ENCODE results near the gene CCDC81.
"Not testable (repeated sequence)": the region's sequence is repeated elsewhere in the genome, so short reads cannot be mapped to it uniquely, and the experiment has no call there.

CCDC81 gene

DNA sequence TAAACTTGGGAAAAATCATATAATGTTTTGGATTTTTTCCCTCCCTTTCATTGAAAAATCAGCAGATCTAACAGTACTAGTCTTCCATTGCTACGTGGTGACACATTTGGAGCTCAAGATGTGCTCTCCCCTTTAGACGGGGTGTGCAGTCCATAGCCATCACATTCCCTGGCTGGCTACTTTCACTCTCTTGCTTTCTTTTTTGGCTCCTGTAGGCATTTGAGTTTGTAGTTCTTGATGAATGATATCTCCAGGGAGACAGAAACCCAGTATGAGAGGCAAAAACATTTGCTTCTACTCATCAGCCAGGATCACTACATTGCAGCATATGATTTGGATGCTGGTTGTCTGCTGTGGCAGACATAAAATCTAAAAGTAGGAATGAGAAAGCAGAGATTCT lies 12.1 kb downstream of the CCDC81 start:
- no peak for DNase-seq

DNA sequence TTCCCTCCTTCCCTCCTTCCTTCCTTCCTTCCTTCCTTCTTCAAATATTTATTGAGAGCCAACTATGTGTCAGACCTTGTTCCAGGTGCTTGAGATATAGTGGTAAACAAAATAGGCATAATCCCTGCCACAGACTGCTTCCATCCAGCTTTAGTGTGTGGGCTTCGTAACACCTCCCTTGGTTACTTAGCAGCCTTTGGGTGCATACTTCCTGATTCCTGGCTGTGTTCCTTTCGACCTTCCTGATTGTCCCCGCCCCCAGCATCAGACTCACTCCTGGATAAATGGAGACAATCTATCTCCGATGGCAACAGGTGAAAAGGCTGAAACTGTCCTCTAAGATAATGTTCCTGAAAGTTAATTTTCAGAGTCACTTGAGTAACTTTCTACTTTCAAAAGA lies 13.5 kb downstream of the CCDC81 start:
- no peak for DNase-seq

DNA sequence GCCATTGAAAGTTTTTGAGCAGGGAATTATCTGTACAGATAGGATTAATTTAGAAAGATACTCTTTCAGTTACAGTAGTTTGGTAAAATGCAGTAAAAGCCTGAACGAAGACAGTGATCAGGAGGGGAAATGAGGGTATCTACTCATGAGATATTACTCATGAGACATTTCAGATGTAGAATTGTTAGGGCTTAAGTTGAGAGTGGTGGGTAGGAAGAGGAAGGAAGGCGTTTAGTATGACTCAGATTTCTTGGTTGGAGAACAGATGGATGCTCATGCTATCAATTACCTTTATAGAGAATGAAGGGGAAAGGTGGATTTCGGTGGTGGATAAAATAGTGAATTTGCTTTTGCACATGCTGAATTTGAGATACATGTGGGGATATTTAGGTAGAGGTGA lies 15.8 kb downstream of the CCDC81 start:
- DNase-seq, result no peak

DNA sequence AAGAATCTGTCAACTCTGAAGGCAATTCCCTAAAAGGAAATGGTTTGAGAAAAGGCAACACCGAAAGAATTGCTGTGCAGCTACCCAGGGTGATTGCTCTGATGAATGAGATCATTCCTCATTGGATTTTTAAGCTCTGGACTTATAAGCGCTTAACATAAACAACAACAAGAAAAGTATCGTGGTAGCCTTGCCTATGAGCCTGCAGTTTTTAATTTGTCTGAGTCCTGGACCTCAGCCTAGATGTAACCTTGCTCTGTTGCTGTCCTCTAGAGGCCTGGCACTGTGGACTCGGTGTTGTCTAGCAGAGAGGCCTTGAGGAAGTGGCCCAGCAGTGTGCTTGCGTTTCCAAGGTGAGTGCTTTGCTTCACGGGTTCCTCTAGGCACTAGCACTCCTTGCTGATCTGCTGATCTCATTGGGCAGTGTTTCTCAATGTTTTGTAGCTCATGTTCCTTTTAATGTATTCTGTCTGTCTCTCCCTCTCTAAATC lies 20.4 kb downstream of the CCDC81 start:
- DNase-seq, result peak in 11 of 56 donors; percentile 1 to 34 (median 12)

DNA sequence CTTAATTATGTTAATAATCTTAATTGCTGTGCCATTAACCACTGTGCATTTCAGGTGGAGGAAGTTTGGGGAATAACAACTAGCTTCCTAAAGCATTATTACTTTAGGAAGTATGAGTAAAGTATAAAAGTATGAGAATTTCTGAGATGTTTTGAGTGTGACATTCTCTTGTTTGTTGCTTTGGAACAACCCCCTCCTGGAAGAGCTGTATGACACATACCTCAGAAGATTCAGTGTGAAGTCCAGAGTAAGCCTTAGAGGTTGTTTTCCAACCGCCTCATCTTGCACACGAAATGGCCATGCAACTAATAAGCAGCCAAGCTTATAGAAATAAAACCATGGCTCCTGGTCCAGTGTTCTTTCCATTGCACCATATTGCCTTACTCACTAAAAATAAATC lies 21.7 kb downstream of the CCDC81 start:
- DNase-seq, result no peak

DNA sequence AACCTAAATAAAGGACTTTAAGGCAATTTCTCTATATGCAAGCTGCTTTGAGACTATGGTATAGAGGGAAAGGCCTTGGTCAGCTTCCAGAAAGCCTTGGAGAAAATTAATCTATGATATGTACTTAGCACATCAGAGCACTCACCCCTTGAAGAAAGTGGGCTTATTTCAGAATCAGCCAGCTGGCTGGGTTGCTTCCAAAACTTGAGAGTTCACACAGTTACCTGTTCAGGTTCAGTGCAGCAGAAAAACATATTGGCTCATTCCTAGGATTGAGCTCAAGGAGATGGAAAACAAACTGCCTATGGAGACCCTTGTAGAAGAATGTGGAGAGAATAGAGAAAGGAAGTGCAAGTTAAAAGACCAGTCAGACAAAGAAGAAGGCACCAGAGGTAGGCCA lies 22.7 kb downstream of the CCDC81 start:
- DNase-seq, result no peak

DNA sequence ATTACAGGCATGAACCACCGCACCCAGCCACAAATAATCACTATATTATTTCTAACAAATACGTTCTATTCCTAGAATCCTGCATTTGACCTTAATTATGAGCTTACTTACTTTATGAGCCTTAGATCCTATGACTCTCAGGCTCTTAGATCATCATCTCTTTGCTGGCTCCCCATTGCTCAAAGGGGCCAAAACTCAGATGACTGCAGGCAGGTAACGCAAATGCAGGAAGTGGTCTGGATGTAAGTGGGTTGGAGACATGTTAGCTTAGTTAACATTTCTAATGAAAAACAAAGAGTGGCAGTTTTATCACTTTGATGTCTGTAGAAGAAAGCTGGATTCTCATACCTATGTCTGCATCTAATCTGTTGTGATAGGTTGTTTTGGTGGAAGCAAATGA lies 23.4 kb downstream of the CCDC81 start:
- no peak for DNase-seq

DNA sequence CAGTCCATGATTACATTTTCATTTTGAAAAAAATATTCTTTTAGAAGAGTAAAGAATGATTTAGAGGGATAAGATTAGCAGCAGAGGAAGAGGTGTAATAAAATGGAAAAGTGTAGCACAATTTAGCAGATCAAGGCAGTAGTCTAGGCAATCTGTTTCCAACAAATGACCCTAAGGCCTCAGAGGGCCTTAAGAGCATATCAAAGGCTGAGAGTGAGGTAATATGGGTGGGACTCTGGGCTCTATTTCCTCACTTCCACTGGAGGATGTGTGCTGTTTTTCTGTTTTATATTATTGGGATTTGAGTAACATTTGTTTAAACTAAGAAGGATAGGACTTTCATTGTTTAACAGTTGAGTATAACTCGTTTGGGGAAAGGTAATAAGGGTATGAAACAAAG lies 28.8 kb downstream of the CCDC81 start:
- no peak for DNase-seq

DNA sequence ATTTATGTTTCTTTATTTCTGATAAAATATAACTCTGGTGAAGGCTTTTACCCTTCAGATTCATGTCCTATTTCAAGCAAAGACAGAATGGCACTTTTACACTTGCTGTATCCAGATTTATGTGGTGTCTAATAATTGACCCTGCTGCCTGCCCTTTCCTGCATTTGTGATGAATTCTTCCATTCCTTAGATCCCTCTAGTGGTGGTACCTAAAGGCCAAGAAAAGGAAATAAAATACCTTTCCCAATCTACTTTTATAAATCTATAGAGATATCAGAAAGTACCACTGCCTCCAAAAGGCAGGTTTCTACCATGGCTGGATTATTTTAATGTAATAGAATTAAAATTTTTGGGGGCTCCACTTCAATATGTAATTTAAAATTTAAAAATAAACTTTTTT lies 34.2 kb downstream of the CCDC81 start:
- DNase-seq, result no peak

DNA sequence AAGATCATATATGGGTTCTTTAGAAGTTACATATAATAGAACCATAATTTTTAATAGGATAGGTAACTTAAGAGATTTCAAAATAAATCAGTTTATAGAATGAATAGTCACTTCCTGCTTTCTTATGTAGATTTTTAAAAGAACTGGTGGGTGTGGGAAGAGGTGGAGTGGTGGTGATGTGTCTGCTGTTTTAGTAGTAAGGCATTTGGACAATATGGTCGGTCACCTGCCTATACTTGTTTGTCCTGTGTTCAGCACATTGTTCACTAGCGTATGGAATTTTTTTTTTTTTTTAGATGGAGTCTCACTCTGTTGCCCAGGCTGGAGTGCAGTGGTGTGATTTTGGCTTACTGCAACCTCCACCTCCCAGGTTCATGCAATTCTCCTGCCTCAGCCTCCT lies 39.3 kb downstream of the CCDC81 start:
- DNase-seq, result no peak

DNA sequence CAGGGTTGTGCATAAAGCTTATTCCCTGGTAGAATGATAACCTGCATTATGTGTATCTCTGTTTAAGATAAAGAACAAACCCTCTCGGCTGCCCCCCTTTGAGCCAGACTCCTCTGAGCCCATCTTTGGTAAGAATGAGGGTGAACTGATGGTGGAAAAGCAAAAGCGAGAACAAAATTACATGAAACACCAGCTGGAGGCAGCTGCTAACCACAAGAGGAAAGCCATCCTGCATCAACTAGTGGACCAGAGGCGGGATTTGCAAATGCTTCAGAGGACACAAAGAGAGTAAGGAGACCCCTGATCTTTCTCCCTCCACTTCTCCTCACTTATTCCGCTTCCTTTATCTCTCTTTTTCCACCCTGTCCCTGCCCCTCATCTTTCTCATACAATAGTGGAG lies 40.3 kb downstream of the CCDC81 start:
- DNase-seq, result no peak

DNA sequence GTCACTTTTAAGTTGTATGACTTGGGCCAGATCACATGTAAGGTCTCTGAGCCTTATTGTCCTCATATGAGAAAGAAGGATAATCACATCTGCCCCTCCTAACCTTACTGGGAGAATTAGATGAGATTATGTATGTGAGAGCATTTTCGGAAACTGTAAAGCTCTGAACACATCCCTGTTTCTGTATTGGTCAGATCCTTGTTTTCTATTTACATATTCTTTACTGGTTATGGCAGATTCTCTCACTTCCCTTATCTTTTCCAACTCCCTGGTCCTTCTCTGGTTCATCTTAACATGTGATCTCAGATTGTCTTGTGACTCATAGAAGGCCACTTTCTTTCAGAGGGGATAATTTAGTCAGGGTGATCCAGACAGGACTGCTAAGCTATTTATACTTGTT lies 41.8 kb downstream of the CCDC81 start:
- no peak for DNase-seq

DNA sequence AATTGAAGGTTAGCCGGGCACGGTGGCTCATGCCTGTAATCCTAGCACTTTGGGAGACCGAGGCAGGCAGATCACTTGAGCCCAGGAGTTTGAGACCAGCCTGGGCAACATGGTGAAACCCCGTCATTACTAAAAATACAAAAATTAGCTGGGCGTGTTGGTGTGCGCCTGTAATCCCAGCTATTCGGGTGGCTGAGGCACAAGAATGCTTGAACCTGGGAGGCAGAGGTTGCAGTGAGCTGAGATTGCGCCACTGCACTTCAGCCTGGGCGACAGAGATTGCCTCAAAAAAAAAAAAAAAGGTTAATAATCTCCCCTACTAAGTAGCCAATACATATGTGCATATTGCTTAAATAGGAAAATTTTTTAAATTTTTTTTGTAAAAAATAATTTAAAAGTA lies 42.3 kb downstream of the CCDC81 start:
- DNase-seq, result not testable (repeated sequence)

DNA sequence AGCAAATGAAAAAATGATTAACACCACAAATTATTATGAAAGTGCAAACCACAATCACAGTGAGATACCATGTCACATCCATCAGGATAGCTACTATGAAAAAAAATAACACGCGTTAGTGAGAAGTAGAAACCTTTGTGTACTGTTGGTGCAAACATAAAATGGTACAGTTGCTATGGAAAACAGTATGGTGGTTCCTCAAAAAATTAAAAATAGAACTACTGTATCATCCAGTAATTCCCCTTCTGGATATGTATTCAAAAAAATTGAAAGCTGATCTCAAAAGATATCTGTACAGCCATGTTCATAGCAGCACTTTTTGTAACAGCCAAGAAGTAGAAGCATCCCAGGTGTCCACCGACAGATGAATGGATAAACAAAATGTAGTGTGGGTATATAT lies 43.4 kb downstream of the CCDC81 start:
- DNase-seq, result no peak

DNA sequence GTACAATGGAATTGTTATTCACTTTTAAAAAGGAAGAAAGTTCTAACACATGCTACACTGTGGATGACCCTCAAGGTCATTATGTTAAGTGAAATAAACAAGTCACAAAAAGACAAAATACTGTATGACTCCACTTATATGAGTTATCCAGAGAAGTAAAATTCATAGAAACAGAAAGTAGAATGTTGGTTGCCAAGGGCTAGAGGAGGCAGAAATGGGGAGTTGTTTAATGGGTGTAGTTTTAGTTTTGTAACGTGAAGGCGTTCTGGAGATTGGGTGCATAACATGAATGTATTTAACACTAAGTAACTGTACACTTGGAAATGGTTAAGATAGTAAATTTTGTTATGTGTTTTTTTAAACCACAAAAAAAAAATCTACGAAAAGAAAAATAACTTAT lies 43.8 kb downstream of the CCDC81 start:
- DNase-seq, result no peak

DNA sequence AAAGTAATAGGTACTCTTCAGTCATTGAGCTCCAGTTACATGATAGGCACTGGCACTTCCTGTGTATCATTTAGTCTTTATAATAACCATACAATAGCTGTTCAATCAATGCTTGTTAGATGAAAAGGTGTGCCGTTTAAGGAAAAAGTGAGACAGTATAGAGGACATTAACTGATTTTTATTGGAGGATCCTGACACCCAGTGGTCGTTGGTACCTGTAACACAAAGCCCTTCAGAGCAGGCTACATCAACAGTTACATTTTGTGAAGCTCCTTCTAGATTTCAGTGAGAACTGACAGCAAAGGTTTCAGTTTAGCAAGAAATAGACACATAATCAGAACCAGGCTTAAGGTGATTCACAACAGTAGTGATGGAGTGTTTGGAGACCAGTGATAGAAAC lies 44.2 kb downstream of the CCDC81 start:
- no peak for DNase-seq

DNA sequence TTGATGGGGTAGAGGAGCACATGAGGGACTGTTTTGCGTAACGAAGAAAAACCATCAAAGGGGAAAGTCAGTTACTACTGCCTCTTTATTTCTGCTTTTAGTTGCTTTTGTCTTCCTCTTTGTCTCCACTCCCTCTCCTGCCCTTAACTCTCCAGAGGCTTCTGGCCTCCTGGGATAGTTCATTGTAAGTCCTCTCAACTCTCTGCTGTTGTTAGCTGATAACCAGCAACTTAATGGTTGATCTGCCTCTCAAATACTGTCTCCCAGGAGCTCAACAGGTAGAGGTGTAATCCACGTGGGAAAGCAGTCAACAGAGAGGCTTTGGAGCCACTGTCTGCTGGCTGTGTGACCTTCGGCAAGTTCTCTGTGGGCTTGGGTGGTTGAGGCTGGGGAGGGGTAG lies 47.3 kb downstream of the CCDC81 start:
- no peak for DNase-seq

DNA sequence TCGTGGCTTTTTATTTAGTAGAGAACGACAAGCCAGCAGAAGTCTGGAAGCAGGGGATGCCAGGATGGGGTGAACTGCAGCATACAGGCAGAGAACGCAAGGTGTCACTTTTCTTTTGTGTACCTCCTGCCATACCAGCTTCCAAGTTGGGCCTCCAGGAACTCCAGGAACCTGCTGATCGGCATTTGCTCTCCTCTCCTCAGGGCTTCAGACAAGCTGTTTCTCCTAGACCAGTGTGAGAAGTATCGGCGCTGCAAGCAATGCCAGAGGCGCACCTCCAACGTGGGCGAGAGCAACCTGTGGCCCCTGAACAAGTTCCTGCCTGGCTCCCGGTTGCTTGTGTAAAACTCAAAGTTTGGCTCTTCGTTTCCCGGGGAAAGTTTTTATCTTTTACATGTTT lies 47.7 kb downstream of the CCDC81 start:
- DNase-seq, result no peak

DNA sequence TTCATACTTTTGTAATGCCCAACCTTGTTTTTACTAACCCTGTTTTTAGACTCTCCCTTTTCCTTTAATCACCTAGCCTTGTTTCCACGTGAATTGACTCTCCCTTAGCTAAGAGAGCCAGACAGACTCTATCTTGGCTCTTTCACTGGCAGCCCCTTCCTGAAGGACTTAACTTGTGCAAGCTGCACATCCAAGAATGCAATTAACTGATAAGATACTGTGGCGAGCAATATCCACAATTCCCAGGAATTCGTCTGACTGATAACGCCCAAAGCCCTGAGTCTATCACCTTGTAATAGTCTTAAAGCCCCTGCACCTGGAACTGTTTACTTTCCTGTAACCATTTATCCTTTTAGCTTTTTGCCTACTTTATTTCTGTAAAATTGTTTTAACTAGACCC lies 48.8 kb downstream of the CCDC81 start:
- DNase-seq, result not testable (repeated sequence)

DNA sequence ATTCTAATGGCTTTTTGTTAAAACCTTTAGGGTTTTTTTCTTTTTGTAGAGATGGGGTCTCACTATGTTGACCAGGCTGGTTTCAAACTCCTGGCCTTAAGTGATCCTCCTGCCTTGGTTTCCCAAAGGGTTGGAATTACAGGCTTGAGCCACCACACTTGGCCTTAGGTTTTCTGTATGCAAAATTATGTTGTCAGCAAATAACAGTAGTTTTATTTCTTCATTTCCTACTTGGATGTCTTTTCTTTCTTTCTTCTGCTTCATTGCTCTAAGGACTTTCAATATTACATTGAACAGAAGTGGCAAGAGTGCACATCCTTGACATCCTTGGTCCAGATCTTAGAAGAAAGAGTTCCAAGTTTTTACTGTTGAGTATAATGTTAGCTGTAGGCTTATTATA lies 52.8 kb downstream of the CCDC81 start:
- no peak for DNase-seq

DNA sequence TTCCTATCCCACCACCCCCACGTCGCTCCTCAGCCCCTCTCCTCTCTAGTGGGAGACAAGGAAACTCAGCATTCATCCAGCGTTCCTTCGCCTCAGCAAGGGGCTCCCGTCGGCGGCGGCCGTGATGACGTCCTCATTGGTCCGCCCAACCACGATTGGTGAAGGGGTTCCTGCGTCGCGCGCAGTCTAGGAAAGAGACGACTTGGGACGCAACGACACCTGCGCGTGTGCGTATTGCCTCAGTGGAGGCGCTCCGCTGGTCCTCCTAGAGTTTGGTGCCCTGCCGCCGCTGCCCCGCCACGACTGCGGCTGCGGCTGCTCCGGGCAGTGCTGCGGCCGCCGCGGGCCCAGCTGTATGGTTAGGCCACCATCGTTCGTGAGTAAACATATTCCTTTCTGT lies 56.6 kb downstream of the CCDC81 start:
- no peak for DNase-seq

DNA sequence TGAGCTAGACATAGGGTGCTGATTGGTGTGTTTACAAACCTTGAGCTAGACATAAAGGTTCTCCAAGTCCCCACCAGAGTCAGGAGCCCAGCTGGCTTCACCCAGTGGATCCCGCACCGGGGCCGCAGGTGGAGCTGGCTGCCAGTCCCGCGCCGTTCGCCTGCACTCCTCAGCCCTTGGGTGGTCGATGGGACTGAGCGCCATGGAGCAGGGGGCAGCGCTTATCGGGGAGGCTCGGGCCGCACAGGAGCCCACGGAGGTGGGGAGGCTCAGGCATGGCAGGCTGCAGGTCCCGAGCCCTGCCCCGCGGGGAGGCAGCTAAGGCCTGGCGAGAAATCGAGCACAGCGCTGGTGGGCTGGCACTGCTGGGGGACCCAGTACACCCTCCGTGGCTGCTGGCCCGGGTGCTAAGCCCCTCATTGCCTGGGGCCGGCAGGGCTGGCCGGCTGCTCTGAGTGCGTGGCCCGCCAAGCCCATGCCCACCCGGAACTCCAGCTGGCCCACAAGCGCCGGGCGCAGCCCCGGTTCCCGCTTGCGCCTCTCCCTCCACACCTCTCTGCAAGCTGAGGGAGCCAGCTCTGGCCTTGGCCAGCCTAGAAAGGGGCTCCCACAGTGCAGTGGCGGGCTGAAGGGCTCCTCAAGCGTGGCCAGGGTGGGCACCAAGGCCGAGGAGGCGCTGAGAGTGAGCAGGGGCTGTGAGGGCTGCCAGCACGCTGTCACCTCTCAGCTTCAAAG lies 58.8 kb downstream of the CCDC81 start:
- DNase-seq, result not testable (repeated sequence)

DNA sequence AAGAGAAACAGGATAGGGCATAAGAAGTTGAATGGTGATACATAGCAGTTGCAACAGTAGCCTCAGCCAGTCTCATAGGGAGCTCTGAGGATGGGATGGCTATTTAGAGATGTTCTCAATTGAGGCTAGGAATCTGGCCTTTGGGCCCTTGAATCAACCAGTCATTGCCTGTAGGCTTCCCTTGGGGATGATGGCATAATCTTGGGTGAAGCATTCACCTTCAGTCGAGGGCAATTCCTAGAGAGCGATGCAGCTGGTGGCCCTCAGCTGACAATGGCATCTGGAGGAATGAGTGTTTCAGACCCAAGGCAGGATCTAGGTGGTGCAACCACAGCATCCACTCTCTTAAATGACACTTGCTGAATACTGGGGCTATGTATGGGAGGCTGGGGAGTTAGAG lies 61.0 kb downstream of the CCDC81 start:
- DNase-seq, result no peak

DNA sequence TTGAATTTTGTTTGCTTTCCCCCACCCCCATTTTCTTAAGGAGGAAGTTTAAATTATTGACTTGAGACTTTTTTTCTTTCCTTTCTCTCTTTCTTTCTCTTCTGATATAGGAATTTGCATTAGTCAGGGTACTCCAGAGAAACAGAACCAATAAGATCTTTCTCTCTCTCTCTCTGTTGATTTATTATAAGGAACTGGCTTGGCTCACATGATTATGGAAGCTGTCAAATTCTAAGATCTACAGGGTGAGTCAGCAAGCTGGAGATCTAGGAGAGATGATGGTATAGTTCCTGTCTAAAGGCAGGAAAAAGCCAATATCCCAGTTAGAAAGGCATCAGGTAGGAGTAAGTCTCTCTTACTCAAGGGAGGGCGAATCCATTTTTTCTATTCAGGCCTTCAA lies 64.0 kb downstream of the CCDC81 start:
- no peak for DNase-seq

All from nucleus accumbens (tissue), 56 donors.